Measurements from ENCODE around the gene FZD1. TPM values are rescaled to one million over a fixed set of nuclear protein-coding genes. Genes with fewer than 3 reads are reported as not detected.

FZD1 gene
- total RNA-seq, 4 donors from 2014 or later: 2.1 to 4.1 (median 3.5) TPM

DNA sequence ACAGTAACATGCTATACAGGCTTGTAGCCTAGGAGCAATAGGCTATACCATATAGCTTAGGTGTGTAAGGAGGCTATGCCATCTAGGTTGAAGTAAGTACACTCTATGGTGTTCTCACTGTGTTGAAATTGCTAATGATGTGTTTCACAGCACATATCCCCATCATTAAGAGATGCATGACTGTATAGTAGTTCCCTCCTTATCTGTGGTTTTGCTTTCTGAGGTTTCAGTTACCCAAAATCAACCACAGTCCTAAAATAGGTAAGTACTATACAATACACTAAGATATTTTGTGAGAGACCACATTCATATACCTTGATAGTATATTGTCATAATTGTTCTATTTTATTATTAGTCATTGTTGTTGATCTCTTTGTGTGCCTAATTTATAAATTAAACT lies 12.7 kb downstream of the FZD1 start:
- Histone ChIP-seq H3K27me3 (no peaks in the 10 kb centered on the region), H3K4me1 (no peaks in the 10 kb centered on the region), H3K36me3 (no peaks in the 10 kb centered on the region), H3K27ac (no peak overlapping the region), H3K9me3 (no peaks in the 10 kb centered on the region), H3K4me3 (no peak overlapping the region)
- in situ Hi-C loops (cut with MboI; ENCODE audit: low sequenced_read_pairs in 4 of 4) (no loop called here), intact Hi-C loops (cut with DNase I; ENCODE audit: low total_unique reads) (no loop called here)
- DNase-seq (no peak), ATAC-seq (no peak)
- TF ChIP-seq, protein P1, sequence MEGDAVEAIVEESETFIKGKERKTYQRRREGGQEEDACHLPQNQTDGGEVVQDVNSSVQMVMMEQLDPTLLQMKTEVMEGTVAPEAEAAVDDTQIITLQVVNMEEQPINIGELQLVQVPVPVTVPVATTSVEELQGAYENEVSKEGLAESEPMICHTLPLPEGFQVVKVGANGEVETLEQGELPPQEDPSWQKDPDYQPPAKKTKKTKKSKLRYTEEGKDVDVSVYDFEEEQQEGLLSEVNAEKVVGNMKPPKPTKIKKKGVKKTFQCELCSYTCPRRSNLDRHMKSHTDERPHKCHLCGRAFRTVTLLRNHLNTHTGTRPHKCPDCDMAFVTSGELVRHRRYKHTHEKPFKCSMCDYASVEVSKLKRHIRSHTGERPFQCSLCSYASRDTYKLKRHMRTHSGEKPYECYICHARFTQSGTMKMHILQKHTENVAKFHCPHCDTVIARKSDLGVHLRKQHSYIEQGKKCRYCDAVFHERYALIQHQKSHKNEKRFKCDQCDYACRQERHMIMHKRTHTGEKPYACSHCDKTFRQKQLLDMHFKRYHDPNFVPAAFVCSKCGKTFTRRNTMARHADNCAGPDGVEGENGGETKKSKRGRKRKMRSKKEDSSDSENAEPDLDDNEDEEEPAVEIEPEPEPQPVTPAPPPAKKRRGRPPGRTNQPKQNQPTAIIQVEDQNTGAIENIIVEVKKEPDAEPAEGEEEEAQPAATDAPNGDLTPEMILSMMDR (IDR thresholded peaks at IDR 0.05 in 4 of 5, conservative IDR thresholded peaks at IDR 0.05 in 1 of 5): no peak
- no peak for TF ChIP-seq POLR2A (IDR thresholded peaks at IDR 0.05)

DNA sequence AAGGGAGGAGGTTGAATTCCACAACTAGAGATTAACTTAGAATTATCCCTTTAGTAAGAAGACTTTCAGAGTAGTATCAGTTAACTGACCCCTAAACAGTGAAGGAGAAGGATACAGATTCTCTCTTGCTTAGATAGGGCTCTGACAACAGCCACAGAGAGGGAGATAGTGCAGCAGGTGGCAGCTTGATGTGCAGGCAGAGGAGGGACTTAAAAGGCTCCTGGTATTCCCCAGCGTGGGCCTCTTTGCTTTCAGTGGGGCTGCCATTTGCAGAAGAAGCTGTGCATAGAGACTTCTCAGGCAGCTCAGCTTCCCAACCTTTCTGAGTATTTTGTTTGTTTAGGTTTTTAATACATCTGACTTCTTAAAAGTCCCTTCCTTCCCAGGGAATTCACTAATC lies 16.0 kb downstream of the FZD1 start:
- H3K4me1 ChIP-seq: no peaks in the 10 kb centered on the region
- ATAC-seq (no peak), DNase-seq (no peak)
- in situ Hi-C loops (cut with MboI; ENCODE audit: low sequenced_read_pairs in 4 of 4): no loop called here
- H3K27me3 ChIP-seq: no peaks in the 10 kb centered on the region
- no peaks in the 10 kb centered on the region for H3K36me3 ChIP-seq
- H3K27ac ChIP-seq: no peak overlapping the region
- TF ChIP-seq, protein P1 (IDR thresholded peaks at IDR 0.05 in 4 of 5, conservative IDR thresholded peaks at IDR 0.05 in 1 of 5): no peak
- TF ChIP-seq POLR2A (IDR thresholded peaks at IDR 0.05): no peak
- intact Hi-C loops (cut with DNase I; ENCODE audit: low total_unique reads): no loop called here
- no peak overlapping the region for H3K4me3 ChIP-seq
- no peaks in the 10 kb centered on the region for H3K9me3 ChIP-seq

DNA sequence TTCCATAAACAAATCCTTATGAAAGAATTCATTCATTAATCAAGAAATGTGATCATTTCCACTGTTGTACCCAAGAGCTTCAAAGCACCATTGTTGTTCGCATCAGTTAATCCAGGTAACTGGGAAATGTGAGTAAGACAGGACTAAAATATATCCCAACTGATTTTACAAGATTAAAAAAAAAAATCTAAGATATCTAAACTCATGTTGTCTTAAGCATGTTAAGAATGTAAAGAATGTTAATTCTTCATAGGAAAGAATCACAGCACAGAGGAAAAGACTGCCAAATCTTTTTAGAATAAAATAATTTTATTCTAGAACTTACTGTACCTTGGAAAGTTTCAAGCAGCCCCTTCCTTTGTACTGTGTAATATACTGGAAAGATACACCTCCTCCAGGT lies 16.4 kb downstream of the FZD1 start:
- Histone ChIP-seq H3K9me3 (no peaks in the 10 kb centered on the region), H3K27ac (no peak overlapping the region), H3K4me1 (peaks cover 0 to 1% of the 10 kb centered on the region in 2 donors), H3K27me3 (no peaks in the 10 kb centered on the region), H3K36me3 (no peaks in the 10 kb centered on the region), H3K4me3 (no peak overlapping the region)
- no peak for ATAC-seq
- TF ChIP-seq, protein P1 (IDR thresholded peaks at IDR 0.05 in 4 of 5, conservative IDR thresholded peaks at IDR 0.05 in 1 of 5): no peak
- no peak for TF ChIP-seq POLR2A (IDR thresholded peaks at IDR 0.05)
- no peak for DNase-seq
- intact Hi-C loops (cut with DNase I; ENCODE audit: low total_unique reads) (no loop called here), in situ Hi-C loops (cut with MboI; ENCODE audit: low sequenced_read_pairs in 4 of 4) (no loop called here)

DNA sequence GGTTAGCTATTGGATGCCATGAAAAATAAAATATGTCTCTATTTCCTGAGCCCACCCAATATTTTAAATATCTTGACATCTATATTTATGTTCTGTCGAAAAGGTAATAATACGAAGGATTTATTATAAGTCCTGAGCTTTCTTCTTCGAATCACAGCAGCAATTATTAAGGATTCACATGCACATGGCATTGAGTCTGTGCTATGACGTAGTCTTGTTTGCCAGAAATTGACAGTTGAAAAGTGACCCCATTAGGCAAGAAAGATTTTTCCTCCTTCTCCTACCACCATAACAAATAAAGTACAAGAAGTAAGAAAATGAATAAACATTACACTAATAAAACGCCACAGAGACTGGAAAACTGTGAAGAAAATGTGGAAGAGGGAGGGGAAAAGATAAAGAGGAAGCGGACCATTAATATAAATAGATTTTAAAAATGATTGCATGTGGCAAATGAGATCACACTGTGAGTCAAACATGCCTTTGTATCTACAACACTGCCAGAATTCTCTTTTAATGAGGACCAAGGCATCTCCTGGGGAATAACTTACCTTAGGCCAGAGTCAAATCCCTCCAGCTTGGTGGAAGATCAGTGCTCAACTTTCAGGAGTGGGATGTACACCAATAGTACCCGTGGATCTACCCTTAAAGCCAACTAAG lies 21.6 kb downstream of the FZD1 start:
- TF ChIP-seq, protein P1 (IDR thresholded peaks at IDR 0.05 in 4 of 5, conservative IDR thresholded peaks at IDR 0.05 in 1 of 5): no peak
- TF ChIP-seq POLR2A (IDR thresholded peaks at IDR 0.05): no peak
- in situ Hi-C loops (cut with MboI; ENCODE audit: low sequenced_read_pairs in 4 of 4) (no loop called here), intact Hi-C loops (cut with DNase I; ENCODE audit: low total_unique reads) (no loop called here)
- DNase-seq (no peak), ATAC-seq (no peak)
- H3K4me1 ChIP-seq: peaks cover 8 to 13% of the 10 kb centered on the region in 2 donors
- H3K27ac ChIP-seq: no peak overlapping the region
- H3K27me3 ChIP-seq: no peaks in the 10 kb centered on the region
- H3K9me3 ChIP-seq: no peaks in the 10 kb centered on the region
- H3K4me3 ChIP-seq: no peak overlapping the region
- H3K36me3 ChIP-seq: no peaks in the 10 kb centered on the region

DNA sequence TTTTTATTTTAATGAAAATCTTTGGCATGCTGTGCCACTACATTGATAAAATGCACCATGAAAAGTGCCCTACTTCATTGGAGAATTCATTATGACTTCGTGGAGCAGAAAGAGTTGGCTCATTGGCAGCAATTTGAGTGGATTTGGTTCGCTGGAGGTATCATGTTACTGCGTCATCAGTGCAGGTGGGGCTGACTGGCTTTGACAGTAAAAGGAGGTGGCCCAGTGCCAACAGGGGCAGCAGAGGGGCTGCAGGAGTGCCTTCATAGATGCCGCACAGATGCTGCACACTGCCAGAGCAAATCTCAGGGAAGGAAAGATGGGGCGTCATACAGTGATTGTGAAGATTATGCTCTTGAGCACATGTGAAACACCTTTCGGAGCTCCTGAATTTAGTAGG lies 22.2 kb downstream of the FZD1 start:
- in situ Hi-C loops (cut with MboI; ENCODE audit: low sequenced_read_pairs in 4 of 4): no loop called here
- no peaks in the 10 kb centered on the region for H3K27me3 ChIP-seq
- TF ChIP-seq, protein P1 (IDR thresholded peaks at IDR 0.05 in 4 of 5, conservative IDR thresholded peaks at IDR 0.05 in 1 of 5): no peak
- TF ChIP-seq POLR2A (IDR thresholded peaks at IDR 0.05): no peak
- intact Hi-C loops (cut with DNase I; ENCODE audit: low total_unique reads): no loop called here
- no peak overlapping the region for H3K4me3 ChIP-seq
- H3K4me1 ChIP-seq: peaks cover 8 to 13% of the 10 kb centered on the region in 2 donors
- DNase-seq (no peak), ATAC-seq (no peak)
- no peak overlapping the region for H3K27ac ChIP-seq
- no peaks in the 10 kb centered on the region for H3K36me3 ChIP-seq
- H3K9me3 ChIP-seq: no peaks in the 10 kb centered on the region

All from gastrocnemius medialis (tissue), 4 donors.